GM19395 (cell line): ENCODE results near the gene DNAH3.
"Not testable (repeated sequence)": the region's sequence is repeated elsewhere in the genome, so short reads cannot be mapped to it uniquely, and the experiment has no call there.

Experiments used
- ATAC-seq: cut with Tn5 transposase; IDR thresholded peaks from one replicate; pipeline ENCODE4 v1.9.1; 2021; ENCODE audit warnings: mild to moderate bottlenecking, moderate library complexity; ENCODE audit not compliant: unreplicated experiment

DNAH3 gene

DNA sequence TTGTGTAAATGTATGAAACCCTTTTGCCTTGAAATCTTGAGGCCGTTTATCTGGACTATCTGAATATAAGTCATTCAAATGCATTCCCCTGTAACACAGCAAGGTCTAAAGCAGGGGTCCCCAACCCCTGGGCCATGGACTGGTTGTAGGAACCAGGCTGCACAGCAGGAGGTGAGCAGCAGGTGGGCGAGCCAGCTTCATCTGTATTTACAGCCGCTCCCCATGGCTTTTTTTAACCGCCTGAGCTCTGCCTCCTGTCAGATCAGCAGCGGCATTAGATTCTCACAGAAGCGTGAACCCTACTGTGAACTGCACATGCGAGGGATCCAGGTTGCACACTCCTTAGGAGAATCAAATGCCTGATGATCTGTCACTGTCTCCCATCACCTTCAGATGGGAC, 24.1 kb downstream of the DNAH3 start:
- no peak for ATAC-seq

- no peak for ATAC-seq
Observed at GRCh38 chr16:21125191-21125590, 25.5 kb downstream of the DNAH3 start.

DNA sequence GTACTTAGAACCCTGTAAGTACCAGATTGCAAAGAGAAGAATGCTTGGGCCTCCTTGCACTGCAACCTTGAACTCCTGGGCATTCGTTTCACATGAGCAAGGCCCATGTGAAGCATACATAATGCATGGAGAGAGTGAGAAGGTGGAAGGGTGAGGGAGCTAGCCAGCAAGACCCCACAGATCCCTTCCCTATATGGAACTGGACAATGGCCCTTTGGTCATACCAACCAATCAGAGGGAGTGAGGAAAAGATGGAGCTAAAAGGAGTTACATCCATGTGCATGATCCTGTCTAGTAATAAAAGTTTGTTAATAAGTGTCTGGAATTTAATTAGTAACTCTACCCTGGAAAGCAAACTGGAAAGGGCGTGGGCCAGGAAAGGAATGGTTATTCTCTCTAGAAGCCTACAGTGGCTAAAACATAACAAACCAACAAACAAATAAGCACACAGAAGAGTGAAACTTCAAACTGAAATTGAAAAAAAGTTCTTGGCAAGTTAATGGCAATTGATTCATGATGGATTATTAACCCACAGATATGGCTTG, 29.6 kb downstream of the DNAH3 start:
- no peak for ATAC-seq

GRCh38 chr16:21117567-21117966, 33.1 kb downstream of the DNAH3 start:
- ATAC-seq = no peak

GRCh38 chr16:21116148-21116693, 34.4 kb downstream of the DNAH3 start:
- no peak for ATAC-seq

DNA sequence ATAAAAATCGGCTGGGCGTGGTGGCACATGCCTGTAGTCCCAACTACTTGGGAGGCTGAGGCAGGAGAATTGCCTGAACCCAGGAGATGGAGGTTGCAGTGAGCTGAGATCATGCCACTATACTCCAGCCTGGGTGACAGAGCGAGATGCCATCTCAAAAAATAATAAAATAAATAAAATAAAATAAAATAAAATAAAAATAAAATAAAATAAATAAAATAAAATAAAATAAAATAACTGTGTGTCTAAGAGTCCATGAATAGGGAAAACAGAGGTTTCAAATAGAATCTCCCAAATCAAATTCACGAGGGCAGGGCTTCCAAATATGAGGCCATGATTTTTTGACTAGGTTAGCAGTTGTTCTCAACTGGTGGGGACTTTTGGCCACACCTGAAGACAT, 35.1 kb downstream of the DNAH3 start:
- not testable (repeated sequence) for ATAC-seq

DNA sequence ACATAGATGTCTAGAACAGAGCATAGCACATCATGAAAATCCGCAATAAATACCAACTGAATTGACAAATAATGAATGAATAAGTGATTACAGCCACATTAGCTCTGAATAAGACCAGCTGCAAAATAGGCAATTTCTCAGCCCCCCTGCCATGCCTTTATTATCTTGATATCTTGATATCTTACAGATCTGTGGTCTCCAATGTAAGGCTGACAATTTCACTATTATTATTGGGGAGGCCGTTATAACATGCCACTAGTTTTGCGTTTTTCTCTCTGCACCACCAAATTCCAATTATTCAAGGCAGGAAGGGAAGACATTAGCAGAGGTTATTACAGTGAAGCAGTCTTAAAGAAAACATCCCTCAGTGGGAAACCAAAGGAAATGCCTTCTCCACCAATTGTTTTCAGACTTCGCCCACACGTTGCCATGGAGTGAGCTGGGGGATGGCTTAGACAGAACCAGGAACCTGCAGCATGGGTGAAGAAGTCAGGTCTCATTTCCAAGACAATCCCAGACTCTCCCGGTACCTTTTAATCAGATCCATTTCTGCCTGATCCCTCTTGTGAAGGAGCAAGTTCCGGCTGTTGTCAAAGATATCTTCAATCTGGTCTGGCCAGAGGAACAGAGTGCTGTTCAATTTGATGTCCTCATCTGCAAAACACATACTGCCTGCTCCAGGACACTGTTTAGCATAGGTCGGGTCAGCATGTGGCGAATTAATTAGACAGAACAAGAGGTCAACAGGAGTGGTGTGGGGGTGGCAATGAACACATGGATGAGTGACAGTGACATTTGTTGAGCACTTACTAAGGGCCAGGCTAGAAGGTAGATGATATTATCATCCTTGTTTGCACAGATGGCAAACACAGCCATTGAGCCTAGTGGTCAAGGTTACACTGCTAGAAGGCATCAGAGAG, 46.4 kb downstream of the DNAH3 start:
- ATAC-seq = no peak

- no peak for ATAC-seq
Observed at GRCh38 chr16:21101631-21102420, 48.8 kb downstream of the DNAH3 start.

DNA sequence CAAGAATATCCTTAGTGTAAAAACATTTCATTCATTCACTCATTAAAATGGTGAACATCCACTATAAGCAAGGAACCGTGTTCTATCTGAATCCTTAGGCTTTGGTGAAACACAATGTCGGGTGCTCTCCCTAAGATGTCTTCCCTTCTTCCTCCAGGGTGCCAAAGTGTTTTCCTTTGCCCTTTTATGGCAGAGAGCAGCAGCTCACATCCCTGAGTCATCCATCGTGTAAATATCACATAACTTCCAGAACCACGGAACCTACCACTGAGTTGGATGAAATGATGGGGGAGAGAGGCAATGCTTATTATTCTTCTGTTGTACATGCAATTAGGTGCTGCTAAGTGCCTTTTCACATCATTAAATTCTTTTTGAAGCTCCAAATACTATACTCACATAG, 50.2 kb downstream of the DNAH3 start:
- no peak for ATAC-seq

DNA sequence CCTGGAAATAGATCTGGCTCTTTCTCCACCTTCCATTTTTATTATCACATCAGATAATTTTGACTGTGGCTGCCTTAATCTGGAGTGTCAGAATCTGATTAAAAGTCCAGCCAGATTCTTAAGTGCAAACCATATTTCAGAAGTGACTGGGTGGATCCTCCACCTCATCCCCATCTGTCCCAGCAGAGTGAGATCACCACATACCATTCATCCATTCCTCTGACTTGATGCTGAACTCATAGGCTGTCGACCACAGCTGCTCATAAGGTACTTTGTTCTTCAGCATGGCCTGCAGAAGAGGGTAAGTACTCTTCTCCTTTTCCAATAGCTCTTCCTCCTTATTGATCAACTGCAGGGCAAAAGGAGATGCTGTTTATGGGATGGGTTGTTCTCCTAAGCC, 53.5 kb downstream of the DNAH3 start:
- ATAC-seq = no peak

DNA sequence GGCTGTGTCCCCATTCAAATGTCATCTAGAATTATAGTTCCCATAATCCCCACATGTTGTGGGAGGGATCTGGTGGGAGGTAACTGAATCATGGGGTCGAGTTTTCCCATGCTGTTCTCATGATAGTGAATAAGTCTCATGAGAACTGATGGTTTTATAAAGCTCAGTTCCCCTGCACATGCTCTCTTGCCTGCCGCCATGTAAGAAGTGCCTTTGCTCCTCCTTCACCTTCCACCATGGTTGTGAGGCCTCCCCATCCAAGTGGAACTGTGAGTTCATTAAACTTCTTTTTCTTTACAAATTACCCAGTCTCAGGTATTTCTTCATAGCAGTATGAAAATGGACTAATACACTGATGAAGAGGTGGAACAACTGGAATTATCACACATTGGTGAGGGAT, 55.9 kb downstream of the DNAH3 start:
- not testable (repeated sequence) for ATAC-seq

- ATAC-seq = no peak
Observed at GRCh38 chr16:21092951-21093350, 57.7 kb downstream of the DNAH3 start.

DNA sequence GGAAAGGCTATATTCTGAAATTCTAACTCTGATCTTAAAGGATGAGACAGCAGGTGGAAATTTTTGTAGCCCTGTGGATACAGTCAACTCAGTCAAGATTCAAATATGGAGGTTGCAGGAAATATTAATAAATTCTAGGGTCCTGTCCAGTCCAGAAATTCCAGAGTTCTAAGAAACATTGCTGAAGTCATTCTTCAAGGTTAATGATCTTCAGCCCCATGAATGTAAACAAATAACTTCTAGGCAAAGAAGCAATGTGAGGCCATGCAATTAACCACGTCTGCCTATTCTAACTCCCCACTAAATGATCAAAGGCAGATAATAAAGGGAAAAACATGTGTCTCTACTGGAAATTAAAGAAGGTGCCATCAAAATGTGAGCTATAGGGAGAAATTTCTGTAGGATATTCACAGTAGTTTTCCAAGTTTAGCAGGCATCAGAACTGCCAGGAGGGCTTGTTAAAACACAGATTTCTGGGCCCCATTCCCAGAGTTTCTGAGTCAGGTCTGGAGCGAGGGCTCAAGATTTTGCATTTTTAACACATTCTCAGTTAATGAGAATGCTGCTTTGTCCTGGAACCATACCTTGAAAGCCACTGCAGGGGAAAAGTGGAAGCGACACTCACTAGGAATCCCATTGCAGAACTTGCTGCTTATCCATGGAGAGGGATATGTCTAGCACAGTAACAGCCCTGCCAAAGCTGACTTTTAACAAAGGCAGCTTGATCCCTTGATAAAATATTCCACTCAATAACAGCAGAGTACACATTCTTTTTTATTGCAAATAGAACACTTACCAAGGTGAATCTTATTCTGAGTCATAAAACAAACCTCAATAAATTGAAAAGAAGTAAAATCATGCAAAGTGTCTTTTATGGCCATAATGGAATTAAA, 61.8 kb downstream of the DNAH3 start:
- no peak for ATAC-seq

DNA sequence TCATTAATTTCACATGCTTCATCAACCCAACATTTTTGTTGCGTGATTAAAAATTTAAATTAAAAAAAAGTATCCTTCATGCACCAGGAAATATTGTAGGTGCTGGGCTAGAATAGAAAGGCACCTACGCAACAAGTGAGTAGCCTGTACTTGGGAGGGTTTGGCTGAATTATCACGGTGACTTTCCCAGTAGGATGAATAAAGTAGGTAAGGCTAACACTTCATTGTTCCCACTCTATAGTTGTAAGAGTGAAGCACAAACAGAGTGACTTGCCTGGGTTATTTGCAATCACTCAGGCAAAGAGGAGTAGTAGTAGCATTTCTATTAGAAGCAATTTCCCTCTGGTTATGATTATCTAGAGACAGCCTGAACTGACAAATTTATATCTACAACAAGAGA, 62.5 kb downstream of the DNAH3 start:
- no peak for ATAC-seq

GRCh38 chr16:21084631-21085225, 65.9 kb downstream of the DNAH3 start:
- ATAC-seq = no peak

- no peak for ATAC-seq
Observed at GRCh38 chr16:21083729-21084268, 66.8 kb downstream of the DNAH3 start.

DNA sequence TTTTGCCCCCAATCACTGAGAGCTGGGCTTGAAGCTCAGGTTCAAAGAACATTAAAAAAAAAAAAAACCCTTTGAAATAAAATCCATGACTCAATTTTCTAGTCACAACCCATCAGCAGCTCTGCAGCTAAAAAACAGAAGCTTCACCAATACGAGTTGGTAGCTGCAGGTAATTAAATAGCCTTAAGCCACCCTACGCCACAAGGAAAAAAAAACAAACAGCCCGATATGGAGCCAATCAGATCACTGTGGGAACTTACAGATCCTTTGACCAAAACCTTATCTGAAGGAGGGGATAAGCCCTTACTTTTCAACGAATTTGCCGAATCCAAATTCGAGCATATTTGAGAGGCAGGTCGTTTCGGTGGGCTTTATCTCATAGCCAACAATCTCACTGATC, 69.3 kb downstream of the DNAH3 start:
- no peak for ATAC-seq

- no peak for ATAC-seq
Observed at GRCh38 chr16:21078563-21078962, 72.1 kb downstream of the DNAH3 start.

- ATAC-seq = no peak
Observed at GRCh38 chr16:21076186-21076883, 74.3 kb downstream of the DNAH3 start.
